Dedifferentiated amniotic fluid mesenchymal stem cell (primary cell): ENCODE measurements around the gene GPR162.
A peak's percentile ranks its signal among the peaks of the same experiment; 100 is the strongest.
"Not testable (repeated sequence)": the region's sequence is repeated elsewhere in the genome, so short reads cannot be mapped to it uniquely, and the experiment has no call there.

ENCODE experiments used
- DNase-seq: peaks from one replicate; pipeline ENCODE4 v3.0.0-alpha.2; 2016; ENCODE audit errors: extremely low spot score

GPR162 gene

GRCh38 chr12:6854036-6854435 lies 32.4 kb downstream of the GPR162 start:
- no peak for DNase-seq

GRCh38 chr12:6855322-6855721 lies 33.7 kb downstream of the GPR162 start:
- DNase-seq = no peak

DNA sequence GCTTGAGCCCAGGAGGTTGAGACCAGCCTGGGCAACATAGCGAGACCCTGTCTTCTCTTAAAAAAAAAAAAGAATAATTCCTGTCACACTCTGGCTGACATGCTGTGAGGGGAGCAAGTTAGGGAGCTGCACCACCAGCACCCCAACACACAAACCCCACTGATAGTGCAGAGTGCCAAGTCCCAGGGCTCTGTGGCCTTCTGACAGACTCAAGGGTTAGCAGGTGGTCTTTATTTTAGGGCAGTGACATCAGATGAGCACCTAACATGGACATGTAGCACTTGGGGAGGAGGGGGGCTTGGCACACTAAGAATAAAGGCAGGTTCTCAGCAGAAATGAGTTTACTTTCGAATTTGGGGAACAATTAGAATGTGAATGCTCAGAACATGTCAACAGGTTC lies 37.2 kb downstream of the GPR162 start:
- DNase-seq = no peak

DNA sequence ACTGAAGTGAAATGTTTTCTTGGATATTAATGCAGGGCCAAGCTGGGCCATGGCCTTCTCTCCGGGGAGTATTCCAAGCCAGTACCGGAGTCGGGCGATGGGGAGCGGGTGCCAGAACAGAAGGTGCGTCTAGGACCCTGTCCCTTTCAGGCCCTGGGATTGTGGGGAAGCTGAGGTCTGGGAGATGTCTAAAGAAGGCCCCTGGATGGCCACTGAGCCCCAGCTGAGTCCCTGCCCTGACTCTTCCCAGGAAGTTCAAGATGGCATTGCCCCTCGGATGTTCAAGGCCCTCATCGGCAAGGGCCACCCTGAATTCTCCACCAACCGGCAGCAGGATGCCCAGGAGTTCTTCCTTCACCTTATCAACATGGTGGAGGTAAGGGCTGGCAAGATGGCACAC lies 38.5 kb downstream of the GPR162 start:
- no peak for DNase-seq

DNA sequence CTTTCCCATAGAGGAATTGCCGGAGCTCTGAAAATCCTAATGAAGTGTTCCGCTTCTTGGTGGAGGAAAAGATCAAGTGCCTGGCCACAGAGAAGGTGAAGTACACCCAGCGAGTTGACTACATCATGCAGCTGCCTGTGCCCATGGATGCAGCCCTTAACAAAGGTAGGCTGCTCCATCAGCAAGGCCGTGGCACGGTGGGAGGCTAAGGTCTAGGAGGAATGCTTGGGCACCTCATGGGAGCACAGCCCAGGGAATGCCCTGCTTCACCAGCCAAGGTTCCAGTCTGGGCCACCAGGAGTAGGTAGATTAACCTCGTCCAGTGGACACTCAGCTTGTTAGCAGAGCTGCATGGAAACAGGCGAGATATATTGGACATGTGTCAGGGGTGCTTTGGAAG lies 39.3 kb downstream of the GPR162 start:
- DNase-seq = no peak

- no peak for DNase-seq
Measured at GRCh38 chr12:6861391-6861790, 39.8 kb downstream of the GPR162 start.

DNA sequence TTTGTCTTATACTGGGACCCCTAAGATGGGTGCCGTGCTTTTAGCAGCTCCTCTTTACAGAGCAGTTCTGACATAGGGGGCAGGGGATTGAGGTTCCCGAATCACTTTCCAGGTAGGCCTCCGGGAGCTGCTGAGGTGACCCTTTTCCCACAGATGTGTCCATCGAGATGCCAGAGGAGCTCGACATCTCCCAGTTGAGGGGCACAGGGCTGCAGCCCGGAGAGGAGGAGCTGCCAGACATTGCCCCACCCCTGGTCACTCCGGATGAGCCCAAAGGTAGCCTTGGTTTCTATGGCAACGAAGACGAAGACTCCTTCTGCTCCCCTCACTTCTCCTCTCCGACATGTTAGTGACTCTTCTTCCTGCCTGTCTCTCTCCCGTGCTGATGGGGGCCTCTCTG lies 41.4 kb downstream of the GPR162 start:
- no peak for DNase-seq

DNA sequence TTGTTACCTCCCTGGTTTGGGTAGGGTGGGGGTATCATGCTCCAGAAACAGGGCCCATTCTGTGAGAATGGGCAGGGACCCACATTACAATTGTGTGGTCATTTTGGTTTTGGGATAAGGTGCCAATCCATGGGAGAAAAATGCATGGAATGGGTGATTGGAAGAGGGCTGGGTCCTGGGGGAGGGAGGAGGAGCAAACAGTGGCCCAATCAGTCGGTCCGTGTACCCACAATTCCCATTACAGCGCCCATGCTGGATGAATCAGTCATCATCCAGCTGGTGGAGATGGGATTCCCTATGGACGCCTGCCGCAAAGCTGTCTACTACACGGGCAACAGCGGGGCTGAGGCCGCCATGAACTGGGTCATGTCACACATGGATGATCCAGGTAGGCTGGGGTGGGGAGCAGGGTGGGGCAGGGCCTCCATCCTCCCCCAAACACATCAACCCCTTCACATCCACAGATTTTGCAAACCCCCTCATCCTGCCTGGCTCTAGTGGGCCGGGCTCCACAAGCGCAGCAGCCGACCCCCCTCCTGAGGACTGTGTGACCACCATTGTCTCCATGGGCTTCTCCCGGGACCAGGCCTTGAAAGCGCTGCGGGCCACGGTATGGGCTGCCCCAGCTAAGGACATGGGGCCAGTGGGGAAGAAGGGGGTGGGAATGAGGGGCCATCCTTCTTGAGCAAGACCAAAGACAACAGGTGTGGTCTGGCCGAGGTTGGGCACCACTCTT lies 42.1 kb downstream of the GPR162 start:
- no peak for DNase-seq

DNA sequence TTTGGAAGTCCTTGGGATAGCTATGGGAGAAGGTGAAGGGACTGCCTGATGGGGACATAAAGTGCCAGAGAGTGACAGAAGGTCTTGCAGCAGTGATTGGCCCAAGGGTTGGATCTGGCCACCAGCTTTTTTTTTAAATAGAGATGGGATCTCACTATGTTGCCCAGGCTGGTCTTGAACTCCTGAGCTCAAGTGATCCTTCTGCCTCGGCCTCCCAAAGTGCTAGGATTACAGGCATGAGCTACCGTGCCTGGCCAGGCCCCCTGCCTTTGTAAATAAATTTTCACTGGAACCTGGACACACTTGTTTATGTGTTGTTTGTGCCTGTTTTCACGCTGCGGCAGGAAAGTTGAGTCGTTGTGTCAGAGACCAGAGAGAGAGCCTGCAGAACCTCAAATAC lies 43.7 kb downstream of the GPR162 start:
- not testable (repeated sequence) for DNase-seq

DNA sequence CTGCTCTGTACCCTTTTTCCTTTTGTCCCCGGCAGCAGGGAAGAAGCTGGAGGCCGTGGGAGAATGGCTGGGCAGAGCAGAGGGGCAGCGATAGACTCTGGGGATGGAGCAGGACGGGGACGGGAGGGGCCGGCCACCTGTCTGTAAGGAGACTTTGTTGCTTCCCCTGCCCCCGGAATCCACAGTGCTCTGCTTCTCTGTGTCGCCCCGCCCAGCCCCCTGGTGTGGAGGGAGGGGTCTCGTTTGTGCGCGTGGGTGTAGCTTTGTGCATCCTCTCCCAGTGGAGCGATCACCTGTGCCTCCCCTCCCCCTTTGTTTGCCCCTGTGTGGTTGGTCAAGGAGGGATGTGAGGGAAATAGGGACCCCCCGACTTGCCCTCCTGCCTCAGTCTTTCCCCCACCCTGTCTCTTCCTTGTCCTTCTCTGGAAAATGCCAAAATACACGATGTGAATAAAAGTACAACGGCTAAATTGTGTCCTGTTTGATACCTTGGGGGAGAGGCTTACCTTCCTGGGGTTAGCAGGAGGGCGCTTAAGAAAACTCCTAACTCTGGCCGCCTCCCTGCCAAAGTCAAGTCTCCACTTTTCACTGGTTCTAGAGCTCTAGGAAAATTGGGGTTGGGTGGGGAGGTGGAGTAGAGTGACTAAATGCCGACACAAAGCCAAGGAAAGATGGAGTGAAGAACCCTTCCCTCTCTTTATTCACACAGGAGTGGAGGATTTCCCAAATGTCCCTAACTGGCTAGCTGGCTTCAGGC lies 44.7 kb downstream of the GPR162 start:
- no peak for DNase-seq

DNA sequence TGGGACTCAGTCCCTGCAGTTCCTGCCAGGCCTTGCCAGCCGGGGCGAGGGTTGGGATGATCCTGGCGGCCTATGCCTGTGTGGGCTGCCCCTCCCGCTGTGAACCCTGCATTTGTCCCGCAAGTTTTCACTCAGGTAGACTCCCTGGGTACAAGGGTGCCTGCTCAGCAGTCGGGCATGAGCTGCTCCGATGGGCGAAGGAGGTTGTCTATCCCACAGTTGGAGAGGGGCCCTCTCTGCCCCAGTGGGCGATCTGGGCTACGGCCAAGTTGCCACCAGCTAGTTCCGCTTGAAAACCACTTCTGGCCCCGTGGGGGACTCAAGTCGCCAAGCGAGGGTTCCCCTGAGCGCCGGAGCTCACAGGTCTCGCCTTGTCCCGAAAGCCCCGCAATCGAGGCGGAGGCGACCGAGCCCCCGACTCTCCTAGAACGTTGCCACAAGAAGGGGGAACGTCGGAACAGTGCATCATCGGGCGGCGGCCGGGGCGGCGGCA lies 45.3 kb downstream of the GPR162 start:
- no peak for DNase-seq

- DNase-seq = peak; percentile 54
Measured at GRCh38 chr12:6867413-6868210, 46.0 kb downstream of the GPR162 start, which contains the start of gene TPI1. Gene TPI1 (plus strand): TSS chr12:6867531. CDS start chr12:6867567, 36 bp downstream.

DNA sequence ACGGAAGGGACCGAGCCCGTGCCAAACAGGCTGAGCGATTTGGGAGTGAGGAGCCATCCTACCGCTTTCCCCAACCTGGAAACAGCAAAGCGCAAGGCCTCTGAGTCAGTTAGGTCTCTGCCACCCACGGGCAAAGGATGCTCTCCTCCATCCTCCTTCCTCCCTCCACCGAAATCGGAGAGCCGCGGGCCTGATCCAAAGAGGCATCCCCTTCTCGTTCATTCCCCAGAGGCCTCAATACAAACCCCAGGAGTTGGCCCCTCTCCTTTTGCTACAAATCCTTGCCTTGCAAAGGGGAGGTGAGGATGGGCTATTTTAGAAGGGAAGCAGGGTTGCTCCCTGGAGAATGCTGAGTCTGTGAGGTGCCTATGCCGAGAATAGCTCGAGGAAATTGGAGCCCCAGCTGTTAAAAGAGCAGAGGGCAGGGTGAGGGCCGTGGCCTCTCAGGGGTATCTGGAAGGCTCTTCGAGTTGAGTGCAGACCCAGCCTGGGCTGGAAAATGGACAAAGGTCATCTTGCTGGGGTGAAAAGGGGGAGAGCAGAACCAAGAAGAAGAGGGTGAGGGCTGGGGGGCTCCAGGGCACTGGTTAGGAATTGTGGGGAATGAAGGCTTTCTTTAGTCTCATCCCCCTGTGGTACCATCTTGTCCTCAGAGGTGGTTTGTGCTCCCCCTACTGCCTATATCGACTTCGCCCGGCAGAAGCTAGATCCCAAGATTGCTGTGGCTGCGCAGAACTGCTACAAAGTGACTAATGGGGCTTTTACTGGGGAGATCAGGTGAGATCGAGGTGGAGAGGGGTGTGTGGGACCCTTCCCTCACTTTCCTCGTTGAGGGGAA lies 46.8 kb downstream of the GPR162 start:
- no peak for DNase-seq

- peak; percentile 62 for DNase-seq
Measured at GRCh38 chr12:6869049-6870021, 47.7 kb downstream of the GPR162 start.

DNA sequence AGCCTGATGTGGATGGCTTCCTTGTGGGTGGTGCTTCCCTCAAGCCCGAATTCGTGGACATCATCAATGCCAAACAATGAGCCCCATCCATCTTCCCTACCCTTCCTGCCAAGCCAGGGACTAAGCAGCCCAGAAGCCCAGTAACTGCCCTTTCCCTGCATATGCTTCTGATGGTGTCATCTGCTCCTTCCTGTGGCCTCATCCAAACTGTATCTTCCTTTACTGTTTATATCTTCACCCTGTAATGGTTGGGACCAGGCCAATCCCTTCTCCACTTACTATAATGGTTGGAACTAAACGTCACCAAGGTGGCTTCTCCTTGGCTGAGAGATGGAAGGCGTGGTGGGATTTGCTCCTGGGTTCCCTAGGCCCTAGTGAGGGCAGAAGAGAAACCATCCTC lies 48.7 kb downstream of the GPR162 start:
- not testable (repeated sequence) for DNase-seq

GRCh38 chr12:6871052-6871957 lies 49.7 kb downstream of the GPR162 start:
- DNase-seq = no peak

DNA sequence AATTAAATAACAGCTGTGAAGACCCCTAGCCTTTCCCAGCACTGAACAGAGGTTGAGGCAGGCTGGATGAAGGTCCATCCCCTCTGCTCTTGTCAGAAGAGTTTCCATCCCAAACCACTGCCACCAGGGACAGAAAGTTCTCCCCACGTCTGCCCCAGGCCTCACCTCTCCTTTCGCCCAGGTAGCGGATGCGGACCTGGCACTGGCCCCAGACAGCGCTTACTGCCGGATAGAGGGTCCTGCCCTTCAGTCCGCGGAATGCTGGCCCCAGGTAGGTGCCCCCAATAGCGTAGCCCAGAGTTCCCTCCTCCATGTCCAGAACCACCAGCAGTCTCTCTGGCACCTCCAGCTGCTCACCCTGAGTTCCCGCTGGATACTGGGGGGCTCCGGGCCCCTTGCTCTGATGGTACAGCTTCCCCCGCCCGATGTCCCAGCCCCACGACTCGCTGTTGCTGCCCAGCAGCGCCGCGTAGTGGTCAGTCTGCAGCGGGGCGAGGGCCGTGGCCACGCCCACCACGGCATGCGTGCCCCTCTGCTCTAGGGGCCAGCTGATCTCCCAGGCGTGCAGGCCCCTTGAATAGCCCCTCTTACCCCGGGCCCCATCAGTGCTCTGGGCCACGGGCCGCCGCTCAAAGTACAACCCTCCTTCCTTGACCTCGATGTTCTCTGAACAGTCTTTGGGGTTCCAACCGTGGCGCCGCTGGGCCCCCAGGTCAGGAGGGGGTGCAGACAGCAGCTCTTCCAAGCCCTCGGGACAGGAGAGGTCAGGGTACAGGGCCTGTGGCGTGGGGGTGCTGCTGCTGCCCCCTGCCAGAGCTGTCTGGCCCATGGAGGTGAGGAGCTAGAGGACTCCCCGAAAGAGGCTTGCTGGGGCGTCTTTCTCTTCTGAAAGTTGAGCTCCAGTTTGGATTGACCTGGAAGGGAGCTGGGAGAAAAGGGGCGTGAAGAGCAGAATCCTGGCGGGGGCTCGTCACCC lies 50.7 kb downstream of the GPR162 start:
- peak; percentile 59 for DNase-seq
